Ammon's horn (tissue), 1 donor: ENCODE measurements around the gene KRT82.
"Not testable (repeated sequence)": the region's sequence is repeated elsewhere in the genome, so short reads cannot be mapped to it uniquely, and the experiment has no call there.

Source experiments
- DNase-seq: peaks from one replicate; pipeline ENCODE4 v3.0.0-alpha.2; 2016; ENCODE audit warnings: low spot score

Gene KRT82

GRCh38 chr12:52405922-52406385 lies at the start of gene KRT82:
TSS of gene KRT82 (minus strand) at chr12:52406335. CDS start at chr12:52406277, 58 bp downstream.
- DNase-seq: no peak

- DNase-seq: no peak
Measured at GRCh38 chr12:52455821-52456220, 49.7 kb upstream of the KRT82 start.

GRCh38 chr12:52454411-52455201 lies 48.5 kb upstream of the KRT82 start:
- no peak for DNase-seq

- no peak for DNase-seq
Measured at GRCh38 chr12:52452101-52452500, 46.0 kb upstream of the KRT82 start, which contains the start of gene KRT6B. TSS of gene KRT6B (minus strand) at chr12:52452146. CDS start at chr12:52452078, 68 bp downstream.

- no peak for DNase-seq
Measured at GRCh38 chr12:52448228-52448627, 42.1 kb upstream of the KRT82 start.

- not testable (repeated sequence) for DNase-seq
Measured at GRCh38 chr12:52447196-52447595, 41.1 kb upstream of the KRT82 start.

- DNase-seq: no peak
Measured at GRCh38 chr12:52446367-52447045, 40.4 kb upstream of the KRT82 start.

GRCh38 chr12:52445876-52446275 lies 39.7 kb upstream of the KRT82 start:
- no peak for DNase-seq

GRCh38 chr12:52444647-52445595 lies 38.8 kb upstream of the KRT82 start:
- DNase-seq: no peak

GRCh38 chr12:52443966-52444365 lies 37.8 kb upstream of the KRT82 start:
- no peak for DNase-seq

- no peak for DNase-seq
Measured at GRCh38 chr12:52442600-52443061, 36.5 kb upstream of the KRT82 start.

- no peak for DNase-seq
Measured at GRCh38 chr12:52441320-52441911, 35.3 kb upstream of the KRT82 start.

GRCh38 chr12:52440821-52441319 lies 34.7 kb upstream of the KRT82 start:
- DNase-seq: no peak

- no peak for DNase-seq
Measured at GRCh38 chr12:52439845-52440244, 33.7 kb upstream of the KRT82 start.

- DNase-seq: no peak
Measured at GRCh38 chr12:52439420-52439819, 33.3 kb upstream of the KRT82 start.

- no peak for DNase-seq
Measured at GRCh38 chr12:52438305-52439301, 32.5 kb upstream of the KRT82 start.

- no peak for DNase-seq
Measured at GRCh38 chr12:52437508-52437907, 31.4 kb upstream of the KRT82 start.

GRCh38 chr12:52436828-52437474 lies 30.8 kb upstream of the KRT82 start:
- DNase-seq: no peak

- DNase-seq: no peak
Measured at GRCh38 chr12:52436000-52436827, 30.1 kb upstream of the KRT82 start.
